IMR-90 (cell line): ENCODE data around the gene AHDC1. TPM values are rescaled to one million over a fixed set of nuclear protein-coding genes. Genes with fewer than 3 reads are reported as not detected.

Experiments used
- ATAC-seq: fragments of 200-7000 bp; cut with Tn5 transposase; 2 replicates; pipeline ENCODE4 v1.9.1; 2020; ENCODE audit warnings: low read depth, mild to moderate bottlenecking, moderate library complexity
- BruUV-seq: library from RNA; stranded (reverse); fragments of 400-500 nt; replicated peaks from 2 replicates; lab custom pipeline; 2021; lab: Mats Ljungman, UMichigan
- CTCF ChIA-PET: fragments of 300-600 bp; formaldehyde crosslinking; extraction: SDS; loops from one replicate; lab custom pipeline; 2021; ENCODE audit warnings: antibody characterized with exemption; lab: Yijun Ruan, JAX
- POLR2A ChIA-PET: fragments of 300-600 bp; sonication (Branson Sonifier 250); formaldehyde crosslinking; loops from one replicate; lab custom pipeline; 2022; ENCODE audit warnings: antibody characterized with exemption; ENCODE audit not compliant: unreplicated experiment; lab: Charles Lee
- DNase-seq: peaks from one replicate; pipeline ENCODE4 v3.0.0; 2013
- H2AFZ ChIP-seq: replicated peaks from 2 replicates; pipeline ENCODE3; 2013; ENCODE audit warnings: low read length, mild to moderate bottlenecking; ENCODE audit not compliant: poor library complexity
- H2AK5ac ChIP-seq: 2 replicates; pipeline ENCODE4 v1.6.1; 2013; ENCODE audit warnings: low read depth, low read length, inconsistent platforms
- H2AK9ac ChIP-seq: replicated peaks from 2 replicates; pipeline ENCODE3; 2013; ENCODE audit warnings: mild to moderate bottlenecking, low read depth, low read length, moderate library complexity; ENCODE audit not compliant: poor library complexity
- H2BK120ac ChIP-seq: 2 replicates; pipeline ENCODE4 v1.6.1; 2013; ENCODE audit warnings: low read depth, low read length, inconsistent platforms
- H2BK15ac ChIP-seq: 3 replicates; pipeline ENCODE4 v1.6.1; 2013; ENCODE audit warnings: low read depth, low read length, inconsistent platforms
- H2BK20ac ChIP-seq: 2 replicates; pipeline ENCODE4 v1.6.1; 2013; ENCODE audit warnings: low read depth, mild to moderate bottlenecking, inconsistent platforms, low read length, moderate library complexity
- H2BK5ac ChIP-seq: 2 replicates; pipeline ENCODE4 v1.6.1; 2013; ENCODE audit warnings: mild to moderate bottlenecking, low read depth, low read length, inconsistent platforms; ENCODE audit not compliant: poor library complexity, severe bottlenecking
- H3K14ac ChIP-seq: replicated peaks from 2 replicates; pipeline ENCODE4 v1.6.1; 2013; ENCODE audit warnings: low read depth, low read length, inconsistent platforms
- H3K18ac ChIP-seq: 2 replicates; pipeline ENCODE4 v1.6.1; 2013; ENCODE audit warnings: low read depth, low read length, control low read depth
- H3K23ac ChIP-seq: 2 replicates; pipeline ENCODE4 v1.6.1; 2013; ENCODE audit warnings: low read depth, low read length, inconsistent platforms
- H3K27ac ChIP-seq: 2 replicates; pipeline ENCODE4 v1.5.1; 2013; ENCODE audit warnings: mild to moderate bottlenecking, control low read depth, low read length; ENCODE audit not compliant: insufficient read depth
- H3K27me3 ChIP-seq: 2 replicates; pipeline ENCODE4 v1.6.1; 2013; ENCODE audit warnings: low read length; ENCODE audit not compliant: control insufficient read depth, insufficient read depth
- H3K36me3 ChIP-seq: 2 replicates; pipeline ENCODE4 v1.6.1; 2013; ENCODE audit warnings: low read length, mixed read lengths; ENCODE audit not compliant: control insufficient read depth, insufficient read depth
- H3K4ac ChIP-seq: 2 replicates; pipeline ENCODE4 v1.6.1; 2013; ENCODE audit warnings: low read depth, low read length, inconsistent platforms
- H3K4me1 ChIP-seq: 2 replicates; pipeline ENCODE4 v1.6.1; 2013; ENCODE audit warnings: low read length, mixed read lengths; ENCODE audit not compliant: control insufficient read depth, insufficient read depth
- H3K4me2 ChIP-seq: 2 replicates; pipeline ENCODE4 v1.6.1; 2013; ENCODE audit warnings: low read depth, mild to moderate bottlenecking, control low read depth, low read length, moderate library complexity
- H3K4me3 ChIP-seq: 2 replicates; pipeline ENCODE4 v1.5.1; 2013; ENCODE audit warnings: low read depth, mild to moderate bottlenecking, control low read depth, low read length, moderate library complexity; ENCODE audit not compliant: insufficient read depth
- H3K56ac ChIP-seq: 2 replicates; pipeline ENCODE4 v1.6.1; 2013; ENCODE audit warnings: low read length, inconsistent platforms; ENCODE audit not compliant: insufficient read depth; ENCODE audit errors: extremely low read depth
- H3K79me1 ChIP-seq, 2 experiments: 2 replicates each; pipeline ENCODE4 v1.6.1; 2013; ENCODE audit warnings: low read length in 2 of 2, inconsistent platforms in 1 of 2, low read depth in 1 of 2
- H3K9ac ChIP-seq: 2 replicates; pipeline ENCODE4 v1.6.1; 2013; ENCODE audit warnings: low read depth, low read length, control low read depth
- H3K9me1 ChIP-seq: 2 replicates; pipeline ENCODE4 v1.6.1; 2013; ENCODE audit warnings: low read length, inconsistent platforms; ENCODE audit not compliant: insufficient read depth
- H3K9me3 ChIP-seq: 2 replicates; pipeline ENCODE4 v1.6.1; 2013; ENCODE audit warnings: low read length; ENCODE audit not compliant: control insufficient read depth, insufficient read depth
- H4K20me1 ChIP-seq: 2 replicates; pipeline ENCODE4 v1.6.1; 2013; ENCODE audit warnings: low read length, inconsistent platforms; ENCODE audit not compliant: insufficient read depth
- H4K5ac ChIP-seq: 2 replicates; pipeline ENCODE4 v1.6.1; 2013; ENCODE audit warnings: mild to moderate bottlenecking, low read depth, low read length, control low read depth
- H4K8ac ChIP-seq, 2 experiments: 2 replicates each; pipeline ENCODE4 v1.6.1; 2013; ENCODE audit warnings: low read depth in 2 of 2, low read length in 2 of 2, control low read depth in 1 of 2, inconsistent platforms in 1 of 2
- H4K91ac ChIP-seq: 2 replicates; pipeline ENCODE4 v1.6.1; 2013; ENCODE audit warnings: low read depth, low read length, inconsistent platforms; ENCODE audit not compliant: insufficient read depth
- BHLHE40 ChIP-seq: fragments of 150-350 bp; IDR thresholded peaks from 2 replicates; pipeline ENCODE4 v1.6.1; 2016; ENCODE audit warnings: mild to moderate bottlenecking, low read depth, low read length
- CEBPB ChIP-seq: IDR thresholded peaks from 2 replicates; pipeline ENCODE4 v1.6.1; 2012; ENCODE audit warnings: low read depth, low read length, improper control_type of control experiment
- CHD1 ChIP-seq: IDR thresholded peaks from 2 replicates; pipeline ENCODE4 v1.6.1; 2012; ENCODE audit warnings: low read depth, low read length, improper control_type of control experiment
- FOS ChIP-seq: fragments of 150-350 bp; IDR thresholded peaks from 2 replicates; pipeline ENCODE4 v1.6.1; 2016; ENCODE audit warnings: low read depth, low read length
- MAFK ChIP-seq: IDR thresholded peaks from 2 replicates; pipeline ENCODE4 v1.6.1; 2012; ENCODE audit warnings: low read depth, low read length, improper control_type of control experiment
- MXI1 ChIP-seq: IDR thresholded peaks from 2 replicates; pipeline ENCODE4 v1.6.1; 2012; ENCODE audit warnings: low read depth, mild to moderate bottlenecking, low read length, moderate library complexity, borderline replicate concordance
- NFE2L2 ChIP-seq: fragments of 150-350 bp; IDR thresholded peaks from 2 replicates; pipeline ENCODE4 v1.6.1; 2016; ENCODE audit warnings: low read depth, mild to moderate bottlenecking, low read length
- POLR2A ChIP-seq: IDR thresholded peaks from 2 replicates; pipeline ENCODE4 v1.6.1; 2012; ENCODE audit warnings: mild to moderate bottlenecking, low read depth, low read length
- RAD21 ChIP-seq: IDR thresholded peaks from 2 replicates; pipeline ENCODE4 v1.6.1; 2012; ENCODE audit warnings: low read length, improper control_type of control experiment
- RCOR1 ChIP-seq: IDR thresholded peaks from 2 replicates; pipeline ENCODE4 v1.6.1; 2012; ENCODE audit warnings: mild to moderate bottlenecking, low read length, improper control_type of control experiment; ENCODE audit not compliant: insufficient replicate concordance
- RFX5 ChIP-seq: IDR thresholded peaks from 2 replicates; pipeline ENCODE4 v1.8.0; 2012; ENCODE audit warnings: low read depth, mild to moderate bottlenecking, low read length, moderate library complexity
- SMC3 ChIP-seq: fragments of 150-350 bp; IDR thresholded peaks from 2 replicates; pipeline ENCODE4 v1.6.1; 2016; ENCODE audit warnings: low read depth, mild to moderate bottlenecking, antibody characterized with exemption, low read length, moderate library complexity
- WGBS, 2 experiments: methylation state at CpG; one replicate each; pipeline versions ENCODE4 v1.1.5 to v1.1.7; 2013; ENCODE audit warnings: missing lambda C conversion rate in 2 of 2; ENCODE audit not compliant: insufficient read length in 1 of 2; ENCODE audit errors: extremely low coverage in 2 of 2; 5-methylcytosine and 5-hydroxymethylcytosine counted together
- dilution Hi-C: fragments of 300-500 bp; cut with HindIII; formaldehyde crosslinking; loops from one replicate; pipeline ENCODE4 v1.14.3; 2018; ENCODE audit warnings: low sequenced_read_pairs; ENCODE audit not compliant: unreplicated experiment
- in situ Hi-C: fragments of 300-500 bp; cut with MboI; formaldehyde crosslinking; loops from 3 replicates; pipeline ENCODE4 v1.14.3; 2019; ENCODE audit warnings: low sequenced_read_pairs, inconsistent platforms, mixed read lengths
- intact Hi-C: fragments of 100-400 bp; cut with micrococcal nuclease; formaldehyde crosslinking; loops from 2 replicates; pipeline ENCODE4 v1.10.0; 2022
- polyA plus RNA-seq, 3 experiments: library from polyadenylated mRNA; depleted of rRNA; stranded (reverse); fragments of >200 nt; gene quantifications; 2 replicates each; pipeline ENCODE4 v1.2.3, GENCODE V29; 2012; ENCODE audit warnings: low replicate concordance in 1 of 3
- total RNA-seq: library from RNA; depleted of rRNA; stranded (reverse); fragments of >200 nt; gene quantifications from 2 replicates; pipeline ENCODE4 v1.2.3, GENCODE V29; 2012
- TF ChIP-seq, protein P1 (sequence below): fragments of 150-350 bp; IDR thresholded peaks from 2 replicates; pipeline ENCODE4 v1.6.1; 2016; ENCODE audit warnings: low read depth, mild to moderate bottlenecking, low read length, moderate library complexity, borderline replicate concordance
- TF ChIP-seq, protein P2 (sequence below): conservative IDR thresholded peaks from 2 replicates; pipeline ENCODE4 v1.5.1; 2012; ENCODE audit warnings: mild to moderate bottlenecking, low read depth, low read length, improper control_type of control experiment

The AHDC1 gene
- total and polyA plus RNA-seq, 2 of the 4 experiments (the other 2 are of a cell fraction): 2.0 to 11.6 TPM

DNA sequence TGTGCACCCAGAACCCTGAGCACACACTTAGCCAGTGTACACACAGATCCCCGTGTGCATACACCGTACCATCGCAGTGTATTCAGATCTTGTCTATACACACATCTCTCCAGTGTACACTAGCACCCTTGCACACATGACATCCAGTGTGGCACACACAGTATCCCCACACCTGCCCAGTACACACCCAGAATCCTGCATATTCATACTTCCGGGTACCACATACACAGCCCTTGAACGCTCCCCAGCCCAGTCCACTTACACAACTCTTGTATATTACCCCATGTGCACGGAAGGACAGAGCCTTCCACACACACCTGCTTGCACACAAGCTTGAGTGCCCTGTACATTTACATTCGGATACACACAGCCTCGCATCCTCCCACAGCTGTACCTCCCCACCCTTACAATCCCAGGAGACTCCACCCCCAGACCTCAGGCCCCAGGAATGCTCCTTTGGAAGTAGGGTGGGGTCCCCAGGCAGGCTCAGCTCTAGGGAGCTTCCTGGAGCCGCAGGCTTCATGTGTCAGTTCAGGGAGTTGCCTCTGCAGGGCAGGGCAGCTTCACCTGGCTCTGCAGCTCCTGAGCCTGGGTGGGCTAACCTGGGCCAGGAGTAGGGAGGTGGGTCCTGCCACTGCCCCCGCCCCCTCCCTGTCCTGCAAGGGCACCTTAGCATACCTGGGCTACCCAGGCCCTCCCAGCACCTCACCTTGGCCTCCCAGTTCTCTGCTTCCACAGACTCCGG, 46.2 kb downstream of the AHDC1 start:
- peak overlapping the region; percentile 18 to 70; a peak in 2 of 4 replicates for H4K8ac ChIP-seq
- peaks cover 11 to 78% of the 10 kb centered on the region in 2 experiments for H3K79me1 ChIP-seq
- peaks cover 12% of the 10 kb centered on the region for H3K9me1 ChIP-seq
- H3K4me3 ChIP-seq: no peak overlapping the region
- no peak overlapping the region for H3K56ac ChIP-seq
- H3K4ac ChIP-seq: peak overlapping the region; percentile 73
- H3K14ac ChIP-seq: peak overlapping the region; percentile 13
- no peak overlapping the region for H3K18ac ChIP-seq
- POLR2A ChIA-PET: interaction anchor here (0.6 to 0.9 kb wide), 2 partner anchors 45 to 257 kb away, joined by 5 to 6 read pairs; no protein-coding TSS in a partner anchor
- CTCF ChIA-PET: interaction anchor here (0.5 to 2.2 kb wide), 17 partner anchors 7 to 260 kb away, joined by 3 to 13 read pairs (median 4); partner anchors contain the start of gene AHDC1
- H2BK5ac ChIP-seq: peak overlapping the region; percentile 6
- intact Hi-C loops (loop anchor here (1.0 to 5.0 kb wide), 4 partner anchors 45 to 260 kb away; no protein-coding TSS in a partner anchor), in situ Hi-C loops (no loop called here), dilution Hi-C loops (no loop called here)
- peak overlapping the region; percentile 58 for H2AFZ ChIP-seq
- H2BK20ac ChIP-seq: peak overlapping the region; percentile 5
- H3K9me3 ChIP-seq: no peaks in the 10 kb centered on the region
- H3K36me3 ChIP-seq: peaks cover 10% of the 10 kb centered on the region
- peaks cover 18% of the 10 kb centered on the region for H4K20me1 ChIP-seq
- no peak; the same call in 1 of the 2 replicates for ATAC-seq
- H2AK5ac ChIP-seq: peak overlapping the region; percentile 90
- H3K23ac ChIP-seq: peak overlapping the region; percentile 3; the same call in 1 of the 2 replicates
- H4K91ac ChIP-seq: peak overlapping the region; percentile 42
- no peak for DNase-seq
- no peak overlapping the region for H3K4me2 ChIP-seq
- BruUV-seq: no TSS peak
- H3K27me3 ChIP-seq: no peaks in the 10 kb centered on the region
- H3K9ac ChIP-seq: no peak overlapping the region
- H2BK120ac ChIP-seq: peak overlapping the region; percentile 11
- peaks cover 39% of the 10 kb centered on the region for H3K4me1 ChIP-seq
- 57% methylated on average over 7 of the region's 11 CpGs; no CpG with 5 or more reads in 1 of the 2 experiments for WGBS, 2 experiments
- peak overlapping the region; percentile 96 for H2AK9ac ChIP-seq
- H4K5ac ChIP-seq: no peak overlapping the region
- peak overlapping the region; percentile 7; the same call in 1 of the 3 replicates for H2BK15ac ChIP-seq
- H3K27ac ChIP-seq: peak overlapping the region; percentile 8; the same call in 1 of the 2 replicates
- TF ChIP-seq RFX5 (no peak), CEBPB (no peak), RAD21 (no peak), NFE2L2 (no peak), CHD1 (no peak), POLR2A (no peak), MAFK (no peak), FOS (no peak), SMC3 (no peak), RCOR1 (no peak), MXI1 (no peak), BHLHE40 (no peak)
- TF ChIP-seq, protein P1, sequence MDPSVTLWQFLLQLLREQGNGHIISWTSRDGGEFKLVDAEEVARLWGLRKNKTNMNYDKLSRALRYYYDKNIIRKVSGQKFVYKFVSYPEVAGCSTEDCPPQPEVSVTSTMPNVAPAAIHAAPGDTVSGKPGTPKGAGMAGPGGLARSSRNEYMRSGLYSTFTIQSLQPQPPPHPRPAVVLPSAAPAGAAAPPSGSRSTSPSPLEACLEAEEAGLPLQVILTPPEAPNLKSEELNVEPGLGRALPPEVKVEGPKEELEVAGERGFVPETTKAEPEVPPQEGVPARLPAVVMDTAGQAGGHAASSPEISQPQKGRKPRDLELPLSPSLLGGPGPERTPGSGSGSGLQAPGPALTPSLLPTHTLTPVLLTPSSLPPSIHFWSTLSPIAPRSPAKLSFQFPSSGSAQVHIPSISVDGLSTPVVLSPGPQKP: no peak
- TF ChIP-seq, protein P2, sequence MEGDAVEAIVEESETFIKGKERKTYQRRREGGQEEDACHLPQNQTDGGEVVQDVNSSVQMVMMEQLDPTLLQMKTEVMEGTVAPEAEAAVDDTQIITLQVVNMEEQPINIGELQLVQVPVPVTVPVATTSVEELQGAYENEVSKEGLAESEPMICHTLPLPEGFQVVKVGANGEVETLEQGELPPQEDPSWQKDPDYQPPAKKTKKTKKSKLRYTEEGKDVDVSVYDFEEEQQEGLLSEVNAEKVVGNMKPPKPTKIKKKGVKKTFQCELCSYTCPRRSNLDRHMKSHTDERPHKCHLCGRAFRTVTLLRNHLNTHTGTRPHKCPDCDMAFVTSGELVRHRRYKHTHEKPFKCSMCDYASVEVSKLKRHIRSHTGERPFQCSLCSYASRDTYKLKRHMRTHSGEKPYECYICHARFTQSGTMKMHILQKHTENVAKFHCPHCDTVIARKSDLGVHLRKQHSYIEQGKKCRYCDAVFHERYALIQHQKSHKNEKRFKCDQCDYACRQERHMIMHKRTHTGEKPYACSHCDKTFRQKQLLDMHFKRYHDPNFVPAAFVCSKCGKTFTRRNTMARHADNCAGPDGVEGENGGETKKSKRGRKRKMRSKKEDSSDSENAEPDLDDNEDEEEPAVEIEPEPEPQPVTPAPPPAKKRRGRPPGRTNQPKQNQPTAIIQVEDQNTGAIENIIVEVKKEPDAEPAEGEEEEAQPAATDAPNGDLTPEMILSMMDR: no peak
